ENCODE measurements around the gene OCRL.

DNA sequence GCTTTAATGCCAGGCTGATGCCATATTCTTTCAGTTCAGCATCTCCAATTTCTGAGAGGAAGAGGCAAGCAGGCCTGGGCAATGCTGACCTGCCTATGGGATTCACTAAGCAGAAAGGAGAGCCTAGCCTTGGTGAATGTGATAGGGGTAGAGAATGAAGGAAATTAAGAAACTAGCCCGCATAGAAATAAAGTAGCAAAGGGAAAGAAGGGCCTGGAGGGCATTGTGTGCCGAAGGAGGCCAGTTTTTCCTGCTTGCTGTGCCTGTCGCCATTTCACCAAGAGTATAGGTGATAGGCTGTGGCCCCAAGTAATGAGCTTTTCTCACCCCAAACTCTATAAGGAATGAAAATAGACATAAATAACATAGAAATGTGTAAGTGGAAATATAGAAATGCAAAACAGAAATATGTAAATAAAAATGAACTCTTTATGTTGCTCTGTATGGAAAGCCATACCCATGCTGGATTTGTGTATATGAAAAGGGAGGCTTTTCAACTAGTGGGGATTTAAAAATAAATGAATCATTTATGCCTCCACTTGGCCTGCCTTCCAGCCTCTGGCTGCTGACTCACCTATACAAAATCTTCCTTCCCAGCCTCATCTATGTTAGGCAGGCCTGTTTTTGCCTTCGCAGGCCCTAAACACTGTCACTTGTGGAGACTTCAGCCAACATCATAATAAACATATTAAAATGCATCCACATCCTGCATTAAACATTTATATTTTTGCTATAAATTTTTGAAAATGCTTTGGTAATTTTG, 5.1 kb upstream of the OCRL start:
- TF ChIP-seq CTCF (conservative IDR thresholded peaks at IDR 0.05) (no peak), EZH2 (IDR thresholded peaks at IDR 0.05; ENCODE audit: low read depth) (no peak)
